ENCODE data around the gene RPP21.
"Not testable (repeated sequence)": the region's sequence is repeated elsewhere in the genome, so short reads cannot be mapped to it uniquely, and the experiment has no call there.

RPP21 gene

GRCh38 chr6:30331981-30332380 lies 13.0 kb upstream of the RPP21 start:
- no peak for DNase-seq

DNA sequence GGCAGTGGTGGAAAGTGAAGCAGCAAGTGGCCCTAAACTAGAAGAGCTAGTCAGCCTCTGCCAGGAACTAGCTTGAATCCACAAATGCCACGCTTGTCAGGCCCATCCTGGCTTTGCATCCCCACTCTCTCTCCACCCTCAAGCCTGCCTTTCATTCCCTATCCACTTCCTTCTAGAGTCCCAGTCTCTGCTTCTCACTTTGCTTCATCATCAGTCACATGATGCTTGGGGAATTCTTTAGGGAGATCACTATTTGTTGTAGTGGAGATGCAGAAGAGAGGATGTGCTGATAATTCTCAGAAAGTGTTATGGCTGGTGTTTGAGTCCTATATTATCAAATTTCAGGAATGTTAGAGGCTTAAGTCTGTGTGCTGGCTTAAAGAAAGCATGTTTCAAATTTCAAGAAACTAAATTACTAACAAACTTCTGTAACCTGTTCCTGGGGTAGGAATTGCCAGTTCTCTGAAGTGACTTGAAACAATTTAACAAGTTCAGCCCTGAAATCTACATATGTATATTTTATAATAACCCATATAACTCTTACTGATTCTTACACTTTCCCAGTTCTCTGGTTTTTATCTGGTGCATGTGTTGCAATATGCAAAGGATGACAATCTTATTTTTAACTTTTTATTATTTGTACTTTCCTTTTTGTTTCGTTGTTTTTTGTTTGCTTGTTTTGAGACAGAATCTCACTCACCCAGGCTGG lies 10.7 kb upstream of the RPP21 start:
- DNase-seq, result no peak

GRCh38 chr6:30340589-30341054 lies 4.3 kb upstream of the RPP21 start:
- DNase-seq, result no peak

DNA sequence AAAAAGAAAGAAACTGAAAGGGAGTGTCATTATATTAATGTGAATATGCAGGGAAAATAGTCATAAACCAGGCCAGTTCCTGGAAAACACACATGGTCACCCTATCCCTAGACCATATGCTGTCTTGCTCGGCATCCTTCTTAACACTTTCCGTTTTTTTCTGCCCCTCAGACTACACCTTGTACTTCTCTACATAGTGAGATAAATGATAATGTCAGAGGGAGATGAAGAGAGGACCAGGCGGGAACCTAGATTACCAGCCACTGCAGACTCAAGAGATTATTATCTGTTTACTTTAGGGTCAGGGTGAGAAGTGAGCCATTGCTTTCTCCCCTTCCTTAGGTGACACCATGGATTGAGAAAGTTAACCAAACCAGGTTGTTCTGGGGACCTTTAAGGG lies 3.7 kb upstream of the RPP21 start:
- DNase-seq, result no peak

DNA sequence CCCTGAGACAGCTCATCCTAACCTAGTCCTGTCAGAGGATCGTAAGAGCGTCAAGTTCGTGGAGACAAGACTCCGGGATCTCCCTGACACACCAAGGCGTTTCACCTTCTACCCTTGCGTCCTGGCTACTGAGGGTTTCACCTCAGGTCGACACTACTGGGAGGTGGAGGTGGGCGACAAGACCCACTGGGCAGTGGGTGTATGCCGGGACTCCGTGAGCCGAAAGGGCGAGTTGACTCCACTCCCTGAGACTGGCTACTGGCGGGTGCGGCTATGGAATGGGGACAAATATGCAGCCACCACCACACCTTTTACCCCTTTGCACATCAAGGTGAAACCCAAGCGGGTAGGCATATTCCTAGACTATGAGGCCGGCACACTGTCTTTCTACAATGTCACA lies 3.2 kb upstream of the RPP21 start:
- no peak for DNase-seq

DNA sequence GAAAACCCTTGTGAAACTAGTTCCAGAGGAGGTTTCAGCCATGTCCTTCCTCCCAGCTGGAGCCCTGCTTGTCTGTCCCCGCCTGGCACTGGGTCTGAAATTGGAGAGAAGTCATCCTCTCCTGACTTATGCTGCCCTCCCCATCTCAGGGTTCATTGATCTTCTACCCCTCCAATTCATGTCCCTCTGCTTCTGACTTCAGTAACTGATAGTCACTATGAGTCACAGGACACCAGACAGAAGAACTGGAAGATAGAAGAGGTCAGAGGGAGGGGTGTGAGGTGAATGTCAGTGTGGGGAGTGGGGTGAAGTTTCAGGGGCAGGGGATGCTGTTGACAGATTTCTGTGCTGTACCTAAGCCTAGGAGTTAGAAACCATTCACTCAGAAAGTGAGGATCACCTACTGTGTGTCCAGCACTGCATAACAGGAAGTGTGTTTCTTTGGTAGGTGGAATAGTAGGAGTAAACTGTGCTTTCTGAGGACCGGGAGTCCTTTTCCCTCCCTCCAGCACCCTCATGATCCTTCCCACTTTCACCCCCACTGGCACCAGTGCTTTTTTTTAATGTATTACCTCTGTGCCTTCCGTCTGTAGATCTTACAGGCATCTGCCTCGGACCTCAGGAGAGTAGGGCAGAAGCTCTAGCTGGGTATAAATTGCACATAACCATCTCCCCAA lies 627 bp upstream of the RPP21 start:
- DNase-seq, result no peak

GRCh38 chr6:30345852-30346251 lies 896 bp downstream of the RPP21 start:
- DNase-seq, result no peak

GRCh38 chr6:30348957-30349356 lies 4.0 kb downstream of the RPP21 start:
- no peak for DNase-seq

DNA sequence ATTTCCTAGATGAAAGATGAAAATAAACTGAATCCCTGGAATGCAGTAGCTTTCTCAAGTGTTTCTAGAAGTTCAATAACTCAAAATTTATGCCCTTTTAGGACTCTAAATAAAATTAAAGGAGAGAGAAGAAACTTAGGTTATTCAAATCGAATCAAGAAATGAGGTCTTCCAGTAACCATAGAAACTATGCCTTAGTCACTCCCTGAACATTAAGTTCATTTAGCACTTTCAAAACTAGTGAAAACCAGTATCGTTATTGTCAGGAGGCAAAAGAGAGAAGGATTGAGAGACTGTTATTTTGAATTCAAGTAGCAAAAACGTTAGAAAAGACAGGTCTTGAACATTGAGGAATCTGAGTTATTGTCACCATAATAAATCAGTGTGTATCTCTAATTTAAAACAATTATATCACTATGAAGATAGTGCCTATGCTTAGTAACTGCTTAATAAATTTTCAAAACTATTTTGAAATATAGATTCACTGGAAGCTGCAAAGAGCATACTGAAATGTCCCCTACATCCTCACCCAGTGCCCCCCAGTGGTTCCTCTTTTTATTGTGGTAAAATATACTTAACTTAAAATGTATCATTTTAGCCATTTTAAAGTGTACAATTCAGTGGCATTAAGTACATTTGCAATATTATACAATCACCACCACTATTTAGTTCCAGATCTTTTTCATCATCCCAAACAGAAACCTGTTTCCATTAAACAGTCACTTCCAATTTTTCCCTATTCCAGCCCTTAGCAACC lies 4.6 kb downstream of the RPP21 start:
- no peak for DNase-seq

DNA sequence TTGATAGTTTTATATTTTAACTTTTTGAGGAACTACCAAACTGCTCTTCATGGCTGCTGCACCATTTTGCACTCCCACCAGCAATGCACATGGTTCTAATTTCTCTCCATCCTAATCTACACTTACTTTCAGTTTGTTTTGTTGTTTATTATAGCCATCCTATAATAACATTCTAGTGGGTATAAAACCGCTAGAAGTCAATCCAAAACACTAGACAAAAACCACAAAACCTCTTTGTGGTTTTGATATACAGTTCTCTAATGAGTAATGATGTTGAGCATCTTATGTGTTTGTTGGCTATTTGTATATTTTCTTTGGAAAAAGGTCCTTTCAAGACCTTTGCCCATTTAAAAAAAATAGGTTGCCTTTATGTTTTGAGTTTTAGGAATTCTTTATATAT lies 5.6 kb downstream of the RPP21 start:
- DNase-seq, result no peak

- DNase-seq, result no peak
These were observed 7.6 kb downstream of the RPP21 start for GRCh38 chr6:30352550-30352949.

DNA sequence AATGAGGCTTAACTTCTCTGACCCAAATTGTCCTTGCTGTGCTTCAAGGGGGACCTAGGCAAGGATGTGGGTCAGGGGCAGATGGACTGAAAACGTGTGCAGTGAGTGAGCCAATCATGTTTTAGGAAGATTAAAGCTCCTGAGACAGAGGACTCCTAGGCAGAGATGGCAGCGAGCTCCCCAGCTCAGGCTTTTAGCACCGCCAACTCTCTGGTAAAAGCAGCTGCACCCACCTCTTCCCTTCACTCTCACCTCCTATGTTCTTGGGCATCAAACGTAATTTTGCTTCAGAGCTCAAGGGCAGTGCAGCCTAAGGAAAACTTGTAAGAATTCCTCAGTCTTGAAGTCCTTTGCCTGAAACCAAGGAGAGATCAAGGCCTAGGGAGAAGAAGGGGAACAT lies 10.3 kb downstream of the RPP21 start:
- no peak for DNase-seq

DNA sequence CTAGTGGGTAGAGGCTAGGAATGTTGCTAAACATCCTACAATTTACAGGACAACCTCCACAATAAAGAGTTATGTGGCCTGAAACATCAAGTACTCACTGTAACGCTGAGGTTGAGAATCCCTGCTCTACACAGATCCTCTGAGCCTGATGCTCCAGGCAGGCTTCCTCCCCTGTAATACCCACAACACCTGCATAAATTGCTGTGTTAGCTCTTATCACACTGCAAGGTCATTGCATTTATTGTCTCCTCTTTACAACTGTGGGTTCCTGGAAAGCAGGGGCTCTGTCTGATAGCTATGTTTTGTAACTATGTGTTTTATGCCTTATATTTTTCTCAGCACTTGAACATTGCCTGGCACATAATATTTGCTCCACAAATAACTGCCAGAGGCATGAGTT lies 11.6 kb downstream of the RPP21 start:
- DNase-seq, result no peak

DNA sequence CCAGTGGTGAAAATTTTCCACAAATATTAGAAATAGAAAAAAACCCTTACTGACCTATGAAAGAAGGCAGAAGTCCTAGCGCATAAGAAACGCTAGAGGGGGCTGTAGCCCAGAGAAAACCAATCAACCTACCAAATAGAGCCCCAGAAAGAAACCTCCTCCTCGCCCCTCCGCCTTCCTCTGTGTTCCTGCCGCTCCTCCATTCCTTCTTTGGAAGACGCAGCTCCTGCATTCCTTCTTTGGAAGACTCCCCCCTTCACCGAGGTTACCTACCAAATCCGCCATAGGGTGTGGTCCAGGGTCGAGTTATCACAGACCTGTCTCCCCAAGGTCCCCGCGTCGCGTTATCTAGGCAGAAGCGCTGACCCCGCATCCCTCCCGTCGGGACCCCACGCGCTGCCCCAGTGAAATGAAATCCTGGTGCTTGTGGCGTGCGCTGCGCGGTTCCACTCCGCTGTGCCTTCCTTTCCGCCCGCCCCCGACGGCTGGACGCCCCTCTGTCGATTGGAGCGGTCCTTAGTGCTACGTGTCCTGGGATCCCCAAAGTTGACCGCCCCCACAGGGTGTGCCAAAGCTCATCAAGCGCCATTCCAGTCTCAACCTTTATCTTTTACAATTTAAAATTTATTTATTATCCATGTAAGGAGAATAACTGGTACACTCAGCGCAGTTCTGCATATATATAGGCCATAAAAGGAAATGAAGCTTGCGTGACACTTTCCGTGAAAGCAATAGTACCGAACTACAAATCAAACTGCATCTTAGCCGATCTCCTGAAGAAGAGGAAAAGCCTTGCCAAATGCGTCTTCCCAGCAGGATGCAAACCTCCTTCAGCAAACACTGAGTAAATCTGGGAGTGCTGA lies 13.0 kb downstream of the RPP21 start:
- peak; percentile 50 for DNase-seq

DNA sequence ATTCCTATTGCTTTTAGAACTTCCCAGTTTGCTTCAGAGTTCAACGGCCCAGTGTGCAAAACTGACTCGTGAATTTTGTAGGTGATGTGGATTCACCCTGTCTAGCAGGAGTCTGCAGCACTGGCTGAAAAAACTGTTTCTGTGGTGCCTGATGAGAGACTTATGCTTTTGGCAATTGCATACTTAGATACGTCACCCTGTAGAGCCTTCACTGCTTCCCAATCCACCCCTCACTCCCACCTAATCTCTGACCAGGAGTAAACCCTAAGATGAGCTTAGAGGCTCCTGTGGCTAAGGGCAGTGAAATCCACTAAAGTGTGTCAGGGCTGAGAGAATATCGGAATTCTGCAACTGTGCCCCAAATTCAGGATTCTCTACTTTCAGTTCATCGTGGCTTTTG lies 14.3 kb downstream of the RPP21 start:
- no peak for DNase-seq

DNA sequence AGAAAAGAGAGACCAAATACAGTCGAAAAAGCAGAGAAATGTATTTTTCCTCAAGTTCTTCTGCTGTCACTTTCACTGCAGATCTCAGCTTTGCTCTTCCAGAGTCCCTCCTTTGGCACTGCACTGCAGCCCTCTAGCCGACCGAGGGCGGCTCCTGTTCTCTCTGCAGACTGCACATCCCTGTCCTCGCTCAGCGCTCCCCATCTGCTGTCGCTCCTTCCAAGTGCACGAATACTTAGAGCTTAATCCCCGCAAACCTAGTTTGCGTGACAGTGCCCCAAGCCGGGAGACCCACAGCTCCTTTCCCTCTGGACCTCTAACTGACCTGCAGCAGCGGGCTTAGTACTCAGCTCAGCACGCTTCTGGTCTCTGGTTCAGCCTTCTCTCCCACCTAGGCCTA lies 15.2 kb downstream of the RPP21 start:
- DNase-seq, result no peak

GRCh38 chr6:30361661-30362060 lies 16.7 kb downstream of the RPP21 start:
- no peak for DNase-seq

DNA sequence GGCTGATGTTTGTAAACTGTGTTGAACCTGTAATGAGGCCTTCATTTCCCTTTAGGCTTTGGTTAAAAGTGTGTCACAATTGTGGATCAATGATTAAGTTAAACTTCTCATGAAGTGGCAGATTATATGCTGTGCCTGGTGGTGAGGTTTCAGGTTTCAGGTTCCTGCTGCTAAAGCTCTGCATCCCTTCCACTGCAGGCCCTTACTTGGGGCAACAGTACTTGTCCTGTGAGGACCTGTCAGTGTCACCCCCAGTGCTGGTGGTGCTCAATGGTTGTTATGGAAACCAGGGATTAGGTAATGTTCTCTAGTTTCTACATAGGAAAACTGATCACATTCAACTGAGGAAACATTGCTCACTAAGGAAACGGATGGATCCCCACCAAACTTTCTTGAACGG lies 18.5 kb downstream of the RPP21 start:
- DNase-seq, result no peak

GRCh38 chr6:30364591-30364990 lies 19.6 kb downstream of the RPP21 start:
- DNase-seq, result no peak

- DNase-seq, result not testable (repeated sequence)
These were observed 24.3 kb downstream of the RPP21 start for GRCh38 chr6:30369280-30369679.

DNA sequence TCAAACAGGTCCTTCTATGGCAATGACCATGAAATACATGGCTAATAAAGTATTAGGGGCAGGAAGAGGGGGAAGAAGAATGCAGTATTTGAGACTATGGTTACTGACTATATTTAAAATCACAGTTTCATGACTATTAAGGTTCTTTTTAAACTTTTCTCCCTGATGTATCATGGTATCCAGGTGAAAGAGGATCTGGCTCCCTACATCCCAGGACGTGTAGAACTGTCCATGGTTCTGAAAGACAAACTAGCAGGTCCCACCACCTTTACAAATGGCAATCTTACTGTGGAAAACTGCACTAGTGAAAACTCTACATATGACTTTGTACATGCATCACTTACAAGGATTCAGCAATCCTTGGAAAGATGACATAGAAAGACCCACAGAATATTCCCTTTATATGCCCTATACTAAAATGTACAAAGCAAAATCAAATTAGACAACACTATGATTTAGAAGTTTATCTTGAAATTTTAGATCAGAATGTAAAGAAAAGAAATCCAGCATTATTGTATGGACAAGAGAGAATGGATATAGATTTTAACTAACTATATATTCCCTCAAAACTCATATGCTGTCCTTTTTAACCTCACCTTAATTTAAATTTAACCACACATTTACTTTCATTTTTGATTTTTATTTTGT lies 33.5 kb downstream of the RPP21 start:
- no peak for DNase-seq

DNA sequence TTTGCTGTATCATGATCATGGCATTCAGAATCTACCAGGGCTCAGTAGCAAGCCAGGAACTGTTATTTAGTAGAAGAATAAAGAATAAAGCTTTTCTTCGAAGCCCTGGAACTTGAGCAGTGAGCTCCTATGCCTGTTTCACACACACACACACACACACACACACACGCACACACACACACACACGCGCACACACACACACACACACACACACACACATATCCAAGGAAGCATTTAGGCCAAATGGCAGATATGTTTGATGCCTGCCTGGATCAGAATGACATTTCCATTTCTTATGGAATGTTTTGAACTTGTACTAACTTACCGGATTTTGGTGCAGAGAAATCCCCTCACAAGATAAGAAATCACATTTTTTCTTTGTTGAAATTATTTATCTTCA lies 35.5 kb downstream of the RPP21 start:
- DNase-seq, result no peak

DNA sequence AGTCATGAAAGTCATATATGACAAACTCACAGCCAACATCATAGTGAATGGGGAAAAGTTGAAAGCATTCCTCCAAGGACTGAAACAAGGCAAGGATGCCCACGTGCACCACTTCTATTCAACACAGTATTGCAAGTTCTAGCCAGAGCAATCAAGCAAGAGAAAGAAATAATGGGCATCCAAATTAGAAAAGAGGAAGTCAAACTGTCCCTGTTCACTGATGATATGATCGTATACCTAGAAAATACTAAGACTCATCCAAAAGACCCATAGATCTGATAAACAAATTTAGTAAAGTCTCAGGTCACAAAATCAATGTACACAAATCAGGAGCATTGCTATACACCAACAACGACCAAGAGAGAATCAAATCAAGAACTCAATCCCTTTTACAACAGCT lies 41.2 kb downstream of the RPP21 start:
- DNase-seq, result no peak

All from NCI-H1694 treated with DMSO at 0.1 percent for 48 hours (cell line).